ENCODE measurements around the gene RXRA.

Gene RXRA

DNA sequence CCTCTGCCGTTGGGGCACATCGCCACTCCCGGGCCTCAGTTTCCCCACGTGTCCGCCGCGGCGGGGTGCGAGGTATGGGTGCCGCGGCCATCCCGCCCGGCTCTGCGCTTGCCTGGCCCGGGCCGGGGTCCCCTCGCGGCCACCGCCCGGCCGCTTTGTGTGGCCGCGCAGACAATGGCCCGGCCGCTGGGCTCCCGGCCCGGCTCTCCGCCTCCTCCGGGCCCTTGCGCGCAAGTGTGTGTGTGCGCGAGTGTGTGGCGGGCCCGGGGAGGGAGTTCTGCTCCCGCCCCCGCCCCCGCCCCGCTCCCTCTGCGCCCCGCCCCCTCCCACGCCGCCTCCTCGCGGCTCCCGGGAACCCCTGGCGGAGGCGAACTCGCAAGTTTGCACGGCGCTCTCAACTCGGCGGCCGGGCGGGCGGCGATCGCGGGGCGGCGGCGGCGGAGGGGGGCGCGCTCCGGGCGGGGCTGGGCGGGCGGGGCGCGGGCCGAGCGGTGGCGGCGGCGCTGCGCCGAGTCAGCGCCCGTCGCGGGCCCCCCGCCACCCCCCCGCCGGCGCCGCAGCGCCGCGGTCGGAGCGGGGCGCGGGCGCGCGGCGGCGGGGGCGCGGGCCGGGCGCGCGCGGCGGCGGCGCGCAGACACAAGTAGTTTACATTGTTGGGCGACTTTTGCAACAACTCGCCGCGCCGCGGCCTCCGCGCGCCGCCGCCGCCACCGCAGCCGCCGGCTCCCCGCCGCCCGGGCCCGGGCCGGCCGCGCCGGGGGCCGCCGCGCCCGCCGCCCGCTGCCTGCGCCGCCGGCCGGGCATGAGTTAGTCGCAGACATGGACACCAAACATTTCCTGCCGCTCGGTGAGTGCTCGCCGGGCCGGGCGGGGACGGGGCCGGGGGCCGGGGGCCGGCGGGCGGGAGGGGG is at the start of gene RXRA:
RXRA (plus strand) TSS at position 643 of the 911 bp plus-strand sequence; CDS start at position 820, 177 bp downstream.
- FAIRE-seq = no peak

DNA sequence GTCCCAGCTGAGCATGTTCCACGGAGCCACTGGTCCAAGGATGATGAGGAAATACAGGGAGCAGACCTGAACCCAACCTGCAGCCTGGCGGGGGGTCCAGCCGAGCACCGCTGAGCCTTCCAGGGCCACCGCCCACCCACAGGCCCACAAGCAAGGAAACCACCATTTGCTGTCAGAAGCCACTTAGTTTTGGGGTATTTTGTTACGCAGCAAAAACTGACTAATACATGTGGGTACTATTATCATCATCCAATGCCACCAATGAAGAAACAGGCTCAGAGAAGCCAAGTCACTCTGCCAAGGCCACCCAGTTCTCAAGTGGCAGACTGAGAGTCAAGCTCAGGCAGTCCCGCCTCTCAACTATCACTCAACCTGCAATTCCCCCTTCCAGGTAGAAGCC is 48.0 kb upstream of the RXRA start:
- FAIRE-seq = no peak

DNA sequence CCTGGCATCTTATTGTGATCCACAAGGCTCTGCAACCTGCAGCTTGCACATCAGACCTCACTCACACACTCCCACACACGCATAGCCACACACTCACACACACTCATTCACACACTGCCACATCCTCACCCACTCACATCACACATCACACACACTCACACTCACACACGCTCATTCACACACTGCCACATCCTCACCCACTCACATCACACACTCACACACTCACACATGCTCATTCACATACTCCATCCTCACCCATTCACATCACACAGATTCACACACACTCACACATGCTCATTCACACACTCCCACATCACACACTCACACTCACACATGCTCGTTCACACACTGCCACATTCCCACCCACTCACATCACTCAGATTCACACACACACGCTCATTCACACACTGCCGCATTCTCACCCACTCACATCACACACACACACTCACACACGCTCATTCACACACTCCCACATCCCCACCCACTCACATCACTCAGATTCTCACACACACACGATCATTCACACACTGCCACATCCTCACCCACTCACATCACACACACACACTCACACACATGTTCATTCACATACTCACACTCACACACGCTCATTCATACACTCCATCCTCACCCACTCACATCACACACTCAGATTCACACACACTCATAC is 47.1 kb upstream of the RXRA start:
- no peak for FAIRE-seq

DNA sequence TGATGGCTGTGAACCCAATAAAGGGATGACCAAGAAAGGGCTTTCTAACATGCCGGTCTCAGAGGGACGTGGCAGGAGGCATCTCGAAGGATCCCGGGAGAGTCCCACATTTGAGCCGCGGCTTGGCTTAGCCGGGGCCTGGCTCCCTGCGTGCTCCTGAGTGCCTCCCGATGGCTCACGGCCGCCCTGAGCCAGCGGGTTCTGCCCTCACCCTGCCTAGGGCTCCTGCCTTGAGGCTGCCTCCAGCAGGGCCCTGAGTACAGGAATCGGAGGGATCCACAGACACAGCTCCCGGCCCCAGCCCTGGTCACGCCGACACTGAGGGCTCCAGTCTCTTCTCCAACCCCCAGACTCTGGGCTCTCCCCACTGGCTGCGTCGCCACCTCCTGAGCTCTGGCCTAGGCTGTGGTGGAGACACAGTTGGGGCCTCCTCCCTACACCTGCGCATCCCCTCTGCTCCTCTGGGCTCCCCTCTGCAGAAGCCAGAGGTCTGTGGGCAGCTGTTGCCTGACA is 44.1 kb upstream of the RXRA start:
- FAIRE-seq = no peak

DNA sequence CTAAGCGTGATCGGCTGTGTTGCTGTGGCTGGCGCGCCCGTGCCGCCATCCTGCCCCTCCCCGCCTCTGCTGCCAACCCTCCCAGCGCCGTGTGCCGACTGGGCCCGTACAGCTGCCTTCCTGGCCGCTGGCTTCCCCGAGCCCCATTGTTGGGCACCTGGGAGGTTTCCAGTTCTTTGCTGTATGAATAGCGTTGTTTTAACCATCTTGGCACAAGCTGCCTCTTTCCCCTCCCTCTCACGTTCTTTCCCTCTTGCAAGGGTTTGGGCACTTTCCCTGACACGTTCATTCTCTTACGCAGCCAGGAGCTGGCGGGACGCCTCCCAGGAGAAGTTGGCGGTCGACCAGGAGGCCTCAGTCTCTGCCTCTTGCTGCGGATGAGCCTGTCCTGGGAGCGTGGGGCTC is 43.1 kb upstream of the RXRA start:
- no peak for FAIRE-seq

DNA sequence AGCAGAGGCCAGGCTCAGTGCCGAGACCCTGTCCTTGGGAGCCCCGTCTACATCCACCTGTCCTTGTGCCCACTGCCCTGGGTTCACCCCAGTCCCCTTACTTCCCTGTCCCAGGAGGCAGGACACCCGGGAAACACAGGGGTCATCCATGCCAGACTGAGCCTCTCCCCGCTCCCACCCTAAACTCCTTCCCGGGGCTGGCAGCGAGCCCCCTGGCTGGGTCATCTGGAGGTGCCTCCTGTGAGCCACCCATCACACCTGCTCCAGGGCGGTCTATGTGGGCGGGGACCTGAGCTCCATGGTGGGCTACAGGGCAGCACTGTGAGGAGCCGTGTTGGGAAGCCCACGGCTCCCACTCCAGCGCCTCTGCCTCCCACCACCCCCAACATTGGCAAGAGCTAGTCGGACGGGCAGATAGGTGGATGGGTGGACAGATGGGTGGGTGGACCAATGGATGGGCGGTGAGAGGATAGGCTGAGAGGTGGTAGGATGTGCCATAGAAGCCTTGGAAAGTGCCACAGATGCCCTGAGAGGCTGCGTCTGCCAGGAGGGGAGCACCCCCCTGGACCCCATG is 42.5 kb upstream of the RXRA start:
- no peak for FAIRE-seq

DNA sequence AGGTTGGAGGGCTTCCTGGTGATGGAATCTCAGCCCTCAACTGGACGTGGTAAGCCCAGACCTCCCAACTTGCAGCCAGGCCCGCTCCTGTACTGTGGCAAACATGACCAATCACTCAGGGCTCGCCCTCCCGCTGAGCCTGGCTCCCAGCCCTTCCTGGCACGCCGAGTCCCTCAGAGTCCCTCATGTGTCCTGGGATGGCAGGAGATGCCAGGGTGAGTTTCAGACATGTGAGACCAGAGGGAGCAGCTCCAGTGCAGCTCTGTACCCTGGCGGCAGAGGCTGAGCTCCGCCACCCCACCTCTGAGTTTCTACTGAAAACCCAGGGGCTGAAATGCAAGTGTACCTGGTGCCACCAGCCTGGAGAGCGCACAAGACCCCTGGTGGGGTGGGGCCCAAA is 42.0 kb upstream of the RXRA start:
- FAIRE-seq = no peak

DNA sequence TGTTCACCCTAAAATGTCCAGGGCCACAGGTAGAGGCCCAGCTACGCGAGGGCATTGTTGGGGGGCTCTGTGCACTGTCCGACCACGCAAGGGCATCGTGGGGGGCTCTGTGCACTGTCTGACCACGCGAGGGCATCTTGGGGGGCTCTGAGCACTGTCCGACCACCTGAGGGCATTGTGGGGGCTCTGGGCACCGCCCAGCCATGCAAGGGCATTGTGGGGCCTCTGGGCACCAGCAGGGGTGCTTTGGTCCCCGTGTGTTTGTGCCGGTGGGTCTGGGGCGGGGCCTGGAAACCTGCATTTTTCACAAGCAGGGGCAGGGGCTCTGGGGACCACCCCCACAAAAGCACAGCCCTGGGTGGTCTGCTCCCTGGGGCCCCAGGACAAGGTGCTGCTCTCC is 41.5 kb upstream of the RXRA start:
- FAIRE-seq = no peak

DNA sequence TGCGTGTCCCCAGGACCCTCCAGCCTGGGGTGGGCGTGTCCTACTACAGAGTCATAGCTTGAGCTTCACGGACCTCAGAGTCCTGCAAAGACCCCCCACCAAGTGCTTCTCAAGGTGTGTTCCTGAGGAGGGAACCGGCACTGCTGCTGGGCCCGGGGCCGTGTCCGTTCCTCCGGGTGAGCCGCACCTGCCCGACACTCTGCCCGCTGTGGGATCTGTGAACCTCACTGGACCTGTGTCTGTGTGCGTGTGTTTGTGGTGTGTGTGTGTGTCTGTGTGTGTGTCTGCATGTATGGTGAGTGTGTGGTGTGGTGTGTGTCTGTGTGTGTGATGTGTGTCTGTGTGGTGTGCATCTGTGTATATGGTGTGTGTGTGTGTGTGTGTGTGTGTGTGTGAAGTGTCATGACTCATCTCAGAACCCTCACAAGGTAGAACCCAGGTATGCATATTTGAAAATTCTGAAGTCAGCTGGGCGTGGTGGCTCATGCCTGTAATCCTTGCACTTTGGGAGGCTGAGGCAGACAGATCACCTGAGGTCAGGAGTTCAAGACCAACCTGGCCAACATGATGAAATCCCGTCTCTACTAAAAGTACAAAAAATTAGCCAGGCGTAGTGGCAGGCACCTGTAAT is 40.9 kb upstream of the RXRA start:
- FAIRE-seq = no peak

DNA sequence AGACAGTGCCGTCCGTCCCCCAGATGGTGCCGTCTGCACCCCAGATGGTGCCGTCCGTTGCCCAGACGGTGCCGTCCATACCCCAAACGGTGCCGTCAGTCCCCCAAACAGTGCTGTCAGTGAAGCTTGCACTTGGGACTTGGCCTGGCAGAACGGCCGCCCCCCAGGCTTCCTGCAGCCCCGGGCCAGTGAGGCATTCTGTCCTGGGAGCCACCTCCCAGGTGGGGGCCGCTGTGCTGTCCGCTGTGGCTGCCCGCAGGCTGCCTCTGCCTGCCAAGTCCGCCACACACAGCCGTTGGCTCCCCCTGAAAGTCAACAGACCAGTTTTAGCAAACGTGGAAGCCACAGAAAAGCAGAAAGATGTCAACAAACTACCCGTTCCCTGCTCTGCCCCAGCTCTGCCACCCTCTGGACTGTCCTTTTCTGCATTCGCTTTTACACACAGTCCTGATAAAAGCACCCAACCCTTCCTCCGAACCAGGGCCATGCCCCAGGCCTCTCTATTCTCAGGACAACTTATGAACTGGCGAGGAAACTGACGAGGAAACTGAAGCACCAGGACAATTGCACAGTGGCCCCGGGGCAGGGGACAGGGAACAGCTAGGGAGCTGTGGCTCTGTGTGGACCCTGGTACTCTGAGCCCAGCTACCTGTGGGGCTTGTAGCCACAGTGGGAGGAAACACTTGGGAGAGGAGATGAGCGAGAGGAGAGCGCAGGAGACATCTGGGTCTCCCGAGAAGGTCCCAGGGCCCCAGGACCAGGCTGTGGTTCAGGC is 39.6 kb upstream of the RXRA start:
- FAIRE-seq = no peak

DNA sequence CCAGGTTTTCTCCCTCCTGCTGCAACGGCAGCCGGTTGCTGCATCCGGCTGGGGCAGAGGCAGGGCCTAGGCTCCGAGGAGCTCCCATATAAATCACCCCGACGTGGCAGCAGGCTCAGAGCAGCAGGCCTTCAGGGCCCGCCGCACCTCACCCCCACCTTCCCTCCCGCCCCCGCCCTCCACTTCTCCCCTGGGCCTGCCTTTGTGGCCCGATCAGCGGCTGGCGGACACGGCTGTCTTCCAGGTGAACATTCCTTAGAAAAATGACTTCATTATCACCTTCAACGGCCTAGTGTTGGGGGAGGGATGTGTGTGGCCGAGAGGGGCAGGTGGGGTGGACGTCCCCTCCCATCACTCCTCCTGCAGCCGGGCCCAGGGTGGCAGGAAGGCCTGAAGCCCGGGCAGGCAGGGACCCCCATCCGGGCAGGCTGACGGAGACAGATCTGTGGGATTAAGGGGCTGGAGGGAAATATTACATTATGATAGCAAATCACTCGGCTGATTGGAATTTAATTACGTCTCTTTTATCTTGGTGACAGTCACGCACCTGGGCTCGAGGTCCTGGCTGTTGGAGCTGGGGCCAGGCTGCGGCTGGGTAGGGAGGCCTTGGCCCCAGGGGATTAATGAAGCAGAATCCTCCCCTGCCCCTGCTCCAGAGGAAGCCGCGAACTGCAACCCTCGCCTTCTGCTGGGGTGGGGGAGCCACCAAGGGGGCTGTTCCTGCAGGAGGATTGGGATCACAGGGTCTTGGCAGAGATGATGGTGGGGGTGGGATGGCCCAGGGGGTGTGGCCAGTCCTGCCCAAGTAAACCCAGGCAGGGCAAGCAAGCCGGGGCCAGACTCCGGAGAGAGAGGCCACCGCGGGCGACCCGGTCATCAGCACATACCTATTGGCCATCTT is 38.4 kb upstream of the RXRA start:
- no peak for FAIRE-seq

DNA sequence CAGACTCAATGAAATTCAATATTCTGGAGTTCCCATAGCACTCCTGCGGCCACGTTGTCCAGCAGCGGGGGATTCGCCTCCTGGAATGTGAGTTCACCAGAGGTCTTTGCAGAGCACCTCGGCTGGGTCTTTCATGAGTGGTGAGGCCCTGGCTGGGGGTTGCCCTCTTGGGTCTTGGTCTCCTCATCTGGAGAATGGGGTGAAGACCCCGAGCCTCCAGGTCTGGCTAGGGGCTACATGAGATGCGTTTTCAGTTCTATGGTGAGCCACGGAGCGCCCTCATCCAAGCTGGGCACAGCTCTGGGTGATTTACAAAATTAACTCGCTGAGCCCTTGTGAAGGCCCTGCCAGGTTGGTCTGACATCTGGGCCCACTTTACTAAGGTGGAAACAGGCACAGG is 37.5 kb upstream of the RXRA start:
- FAIRE-seq = no peak

DNA sequence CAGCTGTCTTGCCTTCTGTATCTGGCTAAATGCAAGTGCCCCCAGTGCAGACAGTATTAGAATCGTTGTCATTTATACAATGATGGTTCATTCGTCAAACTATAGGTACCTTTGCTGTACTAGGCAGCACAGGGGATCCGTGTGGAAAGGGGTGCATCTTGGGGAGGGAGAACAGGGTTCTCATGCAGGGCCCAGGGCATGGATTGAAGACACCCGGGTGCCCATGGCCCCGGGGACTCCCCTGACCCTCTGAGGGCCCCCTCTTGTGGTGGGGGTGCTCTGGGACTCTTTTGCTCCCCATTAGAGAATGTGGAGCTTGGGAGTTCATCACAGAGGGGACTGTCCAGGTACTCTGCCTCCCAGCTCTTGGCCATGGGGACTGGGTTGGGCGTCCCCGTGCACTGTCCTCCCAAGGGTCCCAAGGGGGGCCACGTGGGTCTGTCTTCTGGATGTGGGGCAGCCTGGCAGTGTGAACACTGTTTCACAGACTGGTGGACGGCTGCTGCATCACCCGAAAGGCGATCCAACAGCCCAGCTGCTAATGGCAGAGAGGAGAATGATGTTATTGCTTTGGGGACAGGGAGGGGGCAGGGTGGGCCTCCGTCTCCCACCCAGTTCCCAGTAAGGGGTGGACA is 36.9 kb upstream of the RXRA start:
- FAIRE-seq = no peak

DNA sequence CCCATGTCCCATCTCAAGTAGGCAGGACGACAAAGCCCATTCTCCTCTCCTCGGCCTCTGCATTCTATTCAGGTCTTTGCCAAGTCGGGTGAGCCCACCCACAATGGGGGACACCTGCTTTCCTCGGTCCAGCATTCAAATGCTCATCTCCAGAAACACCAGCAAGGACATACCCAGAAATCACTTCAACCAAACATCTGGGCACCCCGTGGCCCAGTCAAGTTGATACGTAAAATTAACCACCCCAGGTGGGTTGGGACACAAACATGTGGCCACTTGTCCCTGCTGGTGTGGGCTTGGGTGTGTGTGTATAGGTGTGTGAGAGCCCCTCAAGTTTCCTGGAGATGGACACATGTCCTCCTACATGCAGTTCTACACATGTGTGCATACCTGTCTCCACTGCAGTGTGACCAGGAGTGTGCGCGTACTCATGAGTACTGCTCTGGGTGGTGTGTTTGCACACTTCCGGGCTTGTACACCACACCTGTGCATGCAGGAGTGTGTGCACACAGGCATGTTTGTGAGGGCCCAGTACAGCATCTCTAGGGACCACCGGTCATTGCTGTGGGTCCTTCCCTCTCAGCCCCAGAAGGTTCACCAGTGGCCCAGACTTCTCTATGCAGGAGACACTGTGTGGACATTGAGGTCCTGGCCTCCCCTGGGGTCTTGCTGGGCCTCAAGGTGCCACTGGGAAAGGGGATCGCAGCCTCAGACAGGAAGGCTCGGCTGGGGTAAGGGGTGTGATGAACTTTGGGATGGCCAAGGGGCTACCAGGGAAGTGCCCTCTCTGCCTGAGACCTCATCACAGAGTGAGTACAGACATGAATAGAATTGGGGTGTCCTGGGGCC is 35.4 kb upstream of the RXRA start:
- FAIRE-seq = no peak

DNA sequence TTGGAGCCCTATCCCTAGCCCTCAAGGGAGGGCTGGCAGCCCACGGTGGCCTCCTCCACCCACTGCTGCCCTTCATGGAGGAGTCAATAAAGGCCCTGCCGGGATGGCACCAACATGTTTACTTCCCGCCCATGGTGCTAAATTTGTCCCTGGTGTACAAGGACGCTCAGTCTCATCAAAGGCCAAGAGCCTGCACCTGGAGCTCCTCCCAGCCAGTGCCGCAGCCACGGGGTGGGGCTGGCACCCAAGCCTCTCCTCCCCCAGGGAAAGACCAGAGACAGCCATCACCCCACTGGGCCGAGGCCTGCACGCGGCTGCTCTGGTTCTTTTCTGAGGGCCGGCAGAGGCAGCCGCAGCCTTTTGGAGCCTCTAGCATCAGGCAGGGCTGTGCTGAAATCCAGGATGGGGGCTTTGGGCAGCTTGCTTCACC is 34.8 kb upstream of the RXRA start:
- no peak for FAIRE-seq

DNA sequence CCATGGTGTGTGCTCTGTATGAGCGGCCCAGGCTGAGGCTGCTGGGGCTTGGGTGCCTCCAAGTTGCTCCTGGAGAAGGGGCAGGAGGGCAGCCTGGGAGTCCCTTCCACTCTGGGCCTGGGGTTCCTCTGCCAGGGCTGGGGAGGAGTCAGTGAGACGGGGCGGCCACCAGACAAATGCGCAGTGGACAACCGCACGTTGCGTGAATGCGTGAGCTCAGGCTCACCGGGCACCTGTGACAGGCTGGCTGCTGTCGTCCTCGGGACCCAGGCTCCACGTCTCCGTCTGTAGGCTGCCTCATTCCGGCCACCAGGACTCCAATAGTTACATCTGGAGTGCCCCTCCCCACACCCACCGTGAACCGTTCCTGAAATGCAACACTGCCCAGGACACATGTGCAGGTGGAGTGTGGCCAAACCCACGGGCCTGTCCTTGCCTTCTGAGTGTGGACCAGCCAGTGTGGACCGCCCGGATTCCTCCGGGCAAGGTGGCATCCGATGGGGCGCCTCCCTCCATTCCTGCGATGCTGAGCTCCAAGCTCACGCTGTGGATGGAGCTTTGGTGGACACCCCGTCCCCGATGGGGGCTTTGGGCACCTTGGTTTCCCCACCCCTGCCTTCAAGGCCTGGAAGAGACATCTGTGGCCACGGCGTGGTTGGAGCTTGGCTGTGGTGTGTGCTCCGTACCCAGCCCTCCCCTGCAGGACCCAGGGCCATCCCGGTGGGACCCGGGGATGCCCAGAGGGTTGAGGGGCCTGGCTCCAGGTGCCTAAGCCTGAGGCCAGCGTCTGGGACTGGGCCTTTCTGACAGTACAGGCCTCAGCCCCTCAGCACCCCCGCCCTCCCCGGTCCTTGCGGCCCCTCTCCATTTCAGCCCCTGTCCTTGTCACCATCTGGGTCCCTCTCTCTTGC is 34.0 kb upstream of the RXRA start:
- FAIRE-seq = no peak

DNA sequence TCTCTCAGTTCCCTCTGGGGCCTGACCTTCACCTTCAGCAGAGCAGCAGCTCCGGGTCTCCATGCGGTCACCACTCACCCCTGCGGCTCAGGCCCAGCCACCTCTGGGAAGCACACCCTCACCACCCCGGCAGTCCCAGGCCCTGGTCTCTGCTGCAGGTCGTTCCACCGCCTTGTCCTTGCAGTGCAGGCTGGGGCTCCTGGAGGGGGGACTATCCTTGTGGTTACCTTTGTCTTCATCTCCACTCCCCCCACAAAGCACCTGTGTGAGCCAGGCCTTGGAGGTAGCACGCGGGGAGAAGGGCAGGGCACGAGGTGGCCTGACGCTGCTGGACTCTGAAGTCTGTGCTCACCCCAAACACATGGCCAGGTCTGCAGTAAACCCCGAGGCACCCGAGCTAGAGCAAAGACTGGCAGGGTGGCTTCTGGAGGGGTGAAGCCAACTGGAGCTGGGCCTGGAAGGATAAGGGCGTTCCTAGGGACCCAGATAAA is 33.2 kb upstream of the RXRA start:
- FAIRE-seq = no peak

DNA sequence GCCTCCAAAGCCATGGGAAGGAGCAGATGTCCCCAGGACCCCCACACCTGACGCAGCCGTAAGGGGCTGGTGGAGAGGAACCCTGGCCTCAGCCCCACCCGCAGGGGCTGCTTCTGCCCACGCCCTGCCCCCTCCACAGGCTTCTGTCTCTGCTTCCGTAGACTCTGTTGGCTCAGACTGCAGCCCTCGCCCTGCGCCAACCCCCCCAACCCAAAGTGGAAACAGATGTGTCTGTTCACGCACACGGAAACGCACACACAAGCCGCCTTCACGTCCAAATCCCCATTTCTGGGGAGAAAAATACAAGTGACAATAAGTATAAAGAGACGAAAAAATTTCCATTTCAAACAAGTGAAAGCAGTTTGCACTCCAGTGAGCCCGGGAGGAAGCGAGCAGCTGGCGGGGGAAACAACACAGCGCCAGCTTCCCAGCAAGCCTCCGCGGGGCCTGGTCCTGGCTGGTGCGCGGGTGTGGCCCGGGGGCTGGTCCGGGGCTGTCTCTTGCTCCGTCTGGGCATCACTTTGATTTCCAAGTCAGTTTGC is 32.6 kb upstream of the RXRA start:
- FAIRE-seq = no peak

Data from endometrium (tissue), 2 donors.